ENCODE data around the gene PIM2.

GRCh38 chrX:48892896-48893295, 25.9 kb downstream of the PIM2 start:
- TF ChIP-seq, protein P1, sequence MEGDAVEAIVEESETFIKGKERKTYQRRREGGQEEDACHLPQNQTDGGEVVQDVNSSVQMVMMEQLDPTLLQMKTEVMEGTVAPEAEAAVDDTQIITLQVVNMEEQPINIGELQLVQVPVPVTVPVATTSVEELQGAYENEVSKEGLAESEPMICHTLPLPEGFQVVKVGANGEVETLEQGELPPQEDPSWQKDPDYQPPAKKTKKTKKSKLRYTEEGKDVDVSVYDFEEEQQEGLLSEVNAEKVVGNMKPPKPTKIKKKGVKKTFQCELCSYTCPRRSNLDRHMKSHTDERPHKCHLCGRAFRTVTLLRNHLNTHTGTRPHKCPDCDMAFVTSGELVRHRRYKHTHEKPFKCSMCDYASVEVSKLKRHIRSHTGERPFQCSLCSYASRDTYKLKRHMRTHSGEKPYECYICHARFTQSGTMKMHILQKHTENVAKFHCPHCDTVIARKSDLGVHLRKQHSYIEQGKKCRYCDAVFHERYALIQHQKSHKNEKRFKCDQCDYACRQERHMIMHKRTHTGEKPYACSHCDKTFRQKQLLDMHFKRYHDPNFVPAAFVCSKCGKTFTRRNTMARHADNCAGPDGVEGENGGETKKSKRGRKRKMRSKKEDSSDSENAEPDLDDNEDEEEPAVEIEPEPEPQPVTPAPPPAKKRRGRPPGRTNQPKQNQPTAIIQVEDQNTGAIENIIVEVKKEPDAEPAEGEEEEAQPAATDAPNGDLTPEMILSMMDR (conservative IDR thresholded peaks at IDR 0.05; ENCODE audit: low read depth, low read length), result no peak
- TF ChIP-seq SMC3 (IDR thresholded peaks at IDR 0.05; ENCODE audit: low read depth, low read length) (no peak), RCOR1 (IDR thresholded peaks at IDR 0.05; ENCODE audit: insufficient replicate concordance, low read length) (no peak), POLR2A (IDR thresholded peaks at IDR 0.05; ENCODE audit: low read depth, low read length) (no peak), MXI1 (IDR thresholded peaks at IDR 0.05; ENCODE audit: borderline replicate concordance, low read depth, low read length) (no peak), NFE2L2 (IDR thresholded peaks at IDR 0.05; ENCODE audit: low read depth, low read length) (no peak), USF2 (IDR thresholded peaks at IDR 0.05; ENCODE audit: low read depth, low read length) (no peak), RAD21 (IDR thresholded peaks at IDR 0.05; ENCODE audit: low read length) (no peak), RFX5 (IDR thresholded peaks at IDR 0.05; ENCODE audit: low read depth, low read length) (no peak), FOS (IDR thresholded peaks at IDR 0.05; ENCODE audit: low read depth, low read length) (no peak), CEBPB (IDR thresholded peaks at IDR 0.05; ENCODE audit: low read depth, low read length) (no peak), BHLHE40 (IDR thresholded peaks at IDR 0.05; ENCODE audit: low read depth, low read length) (no peak), ELK1 (IDR thresholded peaks at IDR 0.05; ENCODE audit: borderline replicate concordance, low read depth, low read length) (no peak)
